Measurements from ENCODE around the gene SHLD2.
"Not testable (repeated sequence)": the region's sequence is repeated elsewhere in the genome, so short reads cannot be mapped to it uniquely, and the experiment has no call there.

The SHLD2 gene

DNA sequence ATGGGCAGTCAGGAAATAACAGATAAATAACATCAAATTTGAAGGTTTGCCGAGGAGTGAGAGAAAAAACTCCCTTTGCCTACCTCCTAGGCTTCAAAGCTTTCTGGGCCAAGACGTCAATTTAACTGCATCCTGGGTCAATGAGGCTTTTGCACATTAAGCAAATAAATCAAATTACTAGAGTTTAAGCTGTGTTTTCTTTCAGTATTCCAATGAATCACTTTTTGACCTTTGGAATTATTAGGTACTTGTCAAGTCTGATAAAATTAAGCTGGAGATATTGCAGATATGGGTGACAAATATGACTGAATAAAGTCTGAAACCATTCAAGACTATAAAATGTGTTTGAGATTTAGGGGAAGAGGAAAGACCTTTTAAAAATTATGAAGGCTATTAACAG lies 22.6 kb upstream of the SHLD2 start:
- no peak overlapping the region for H3K4me3 ChIP-seq (ENCODE audit: low read depth, low read length)
- DNase-seq (ENCODE audit: low read depth): no peak
- TF ChIP-seq, protein P1, sequence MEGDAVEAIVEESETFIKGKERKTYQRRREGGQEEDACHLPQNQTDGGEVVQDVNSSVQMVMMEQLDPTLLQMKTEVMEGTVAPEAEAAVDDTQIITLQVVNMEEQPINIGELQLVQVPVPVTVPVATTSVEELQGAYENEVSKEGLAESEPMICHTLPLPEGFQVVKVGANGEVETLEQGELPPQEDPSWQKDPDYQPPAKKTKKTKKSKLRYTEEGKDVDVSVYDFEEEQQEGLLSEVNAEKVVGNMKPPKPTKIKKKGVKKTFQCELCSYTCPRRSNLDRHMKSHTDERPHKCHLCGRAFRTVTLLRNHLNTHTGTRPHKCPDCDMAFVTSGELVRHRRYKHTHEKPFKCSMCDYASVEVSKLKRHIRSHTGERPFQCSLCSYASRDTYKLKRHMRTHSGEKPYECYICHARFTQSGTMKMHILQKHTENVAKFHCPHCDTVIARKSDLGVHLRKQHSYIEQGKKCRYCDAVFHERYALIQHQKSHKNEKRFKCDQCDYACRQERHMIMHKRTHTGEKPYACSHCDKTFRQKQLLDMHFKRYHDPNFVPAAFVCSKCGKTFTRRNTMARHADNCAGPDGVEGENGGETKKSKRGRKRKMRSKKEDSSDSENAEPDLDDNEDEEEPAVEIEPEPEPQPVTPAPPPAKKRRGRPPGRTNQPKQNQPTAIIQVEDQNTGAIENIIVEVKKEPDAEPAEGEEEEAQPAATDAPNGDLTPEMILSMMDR (IDR thresholded peaks at IDR 0.05; ENCODE audit: control insufficient read depth, extremely low read depth, insufficient read depth): no peak

DNA sequence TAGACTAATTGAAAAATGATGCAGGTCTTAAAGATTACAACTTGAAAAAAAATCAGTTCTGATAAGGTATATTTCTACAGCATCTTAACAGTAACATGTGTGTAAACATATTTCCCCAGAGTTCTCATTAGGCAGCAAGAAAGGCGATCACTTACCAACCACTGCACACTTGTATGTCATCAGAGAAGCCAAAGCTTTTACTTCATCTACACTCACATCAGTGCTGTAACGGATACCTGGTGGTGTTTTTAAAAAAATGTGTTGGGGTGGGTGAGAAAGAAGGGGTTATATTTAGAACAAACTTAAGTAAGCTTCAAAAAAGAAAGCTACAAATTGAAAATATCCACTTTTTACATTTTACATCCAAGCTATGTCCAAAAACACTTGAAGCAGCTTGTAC lies 18.6 kb upstream of the SHLD2 start:
- not testable (repeated sequence) for DNase-seq (ENCODE audit: low read depth)

DNA sequence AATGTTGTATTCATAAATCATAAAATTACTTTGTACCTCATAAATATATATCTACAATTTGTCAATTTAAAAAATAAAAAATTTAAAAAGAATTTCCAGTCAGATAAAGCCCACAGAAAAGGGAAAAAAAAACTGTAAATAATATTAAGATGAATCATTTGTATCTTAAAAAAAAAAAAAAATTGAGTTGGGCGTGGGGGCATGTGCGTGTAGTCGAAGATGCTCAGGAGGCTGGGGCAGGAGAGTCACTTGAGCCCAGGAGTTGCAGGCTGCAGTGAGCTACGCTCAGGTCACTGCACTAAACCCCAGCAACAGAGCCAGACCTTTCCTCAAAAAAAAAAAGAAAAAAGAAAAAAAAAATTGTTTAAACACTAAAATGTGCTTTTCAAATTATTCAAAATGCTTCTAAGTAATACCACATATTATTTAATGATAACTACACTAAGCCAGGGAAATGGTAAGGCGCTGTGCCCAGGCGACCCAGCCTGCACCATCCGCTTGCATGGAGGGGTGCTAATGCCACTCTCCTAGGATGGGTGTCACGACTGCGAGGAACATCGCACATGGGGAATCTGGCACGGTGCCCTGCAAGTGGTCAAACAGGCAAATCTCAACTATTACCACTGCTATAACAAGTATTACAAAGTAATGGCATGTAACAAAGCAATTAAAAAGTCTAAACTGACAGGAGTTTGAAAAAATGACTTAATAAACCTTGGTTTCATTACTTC lies 15.7 kb upstream of the SHLD2 start:
- no peak for DNase-seq (ENCODE audit: low read depth)
- TF ChIP-seq, protein P1 (IDR thresholded peaks at IDR 0.05; ENCODE audit: control insufficient read depth, extremely low read depth, insufficient read depth): no peak
- no peak overlapping the region for H3K4me3 ChIP-seq (ENCODE audit: low read depth, low read length)

More for the DNA sequence above, 18.6 kb upstream of the SHLD2 start:
- H3K4me3 ChIP-seq (ENCODE audit: low read depth, low read length): not testable (repeated sequence)

DNA sequence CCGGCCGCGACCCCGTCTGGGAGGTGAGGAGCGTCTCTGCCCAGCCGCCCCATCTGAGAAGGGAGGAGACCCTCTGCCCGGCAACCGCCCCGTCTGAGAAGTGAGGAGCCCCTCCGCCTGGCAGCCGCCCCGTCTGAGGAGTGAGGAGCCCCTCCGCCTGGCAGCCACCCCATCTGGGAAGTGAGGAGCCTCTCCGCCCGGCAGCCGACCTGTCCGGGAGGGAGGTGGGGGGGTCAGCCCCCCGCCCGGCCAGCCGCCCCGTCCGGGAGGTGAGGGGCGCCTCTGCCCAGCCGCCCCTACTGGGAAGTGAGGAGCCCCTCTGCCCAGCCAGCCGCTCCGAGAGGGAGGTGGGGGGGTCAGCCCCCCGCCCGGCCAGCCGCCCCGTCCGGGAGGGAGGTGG lies 14.4 kb upstream of the SHLD2 start:
- H3K4me3 ChIP-seq (ENCODE audit: low read depth, low read length); DNase-seq (ENCODE audit: low read depth): not testable (repeated sequence)

DNA sequence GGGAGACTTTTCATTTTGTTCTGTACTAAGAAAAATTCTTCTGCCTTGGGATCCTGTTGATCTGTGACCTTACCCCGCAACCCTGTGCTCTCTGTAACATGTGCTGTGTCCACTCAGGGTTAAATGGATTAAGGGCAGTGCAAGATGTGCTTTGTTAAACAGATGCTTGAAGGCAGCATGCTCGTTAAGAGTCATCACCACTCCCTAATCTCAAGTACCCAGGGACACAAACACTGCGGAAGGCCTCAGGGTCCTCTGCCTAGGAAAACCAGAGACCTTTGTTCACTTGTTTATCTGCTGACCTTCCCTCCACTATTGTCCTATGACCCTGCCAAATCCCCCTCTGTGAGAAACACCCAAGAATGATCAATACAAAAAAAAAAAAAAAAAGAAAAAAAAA lies 13.4 kb upstream of the SHLD2 start:
- not testable (repeated sequence) for H3K4me3 ChIP-seq (ENCODE audit: low read depth, low read length); DNase-seq (ENCODE audit: low read depth)

DNA sequence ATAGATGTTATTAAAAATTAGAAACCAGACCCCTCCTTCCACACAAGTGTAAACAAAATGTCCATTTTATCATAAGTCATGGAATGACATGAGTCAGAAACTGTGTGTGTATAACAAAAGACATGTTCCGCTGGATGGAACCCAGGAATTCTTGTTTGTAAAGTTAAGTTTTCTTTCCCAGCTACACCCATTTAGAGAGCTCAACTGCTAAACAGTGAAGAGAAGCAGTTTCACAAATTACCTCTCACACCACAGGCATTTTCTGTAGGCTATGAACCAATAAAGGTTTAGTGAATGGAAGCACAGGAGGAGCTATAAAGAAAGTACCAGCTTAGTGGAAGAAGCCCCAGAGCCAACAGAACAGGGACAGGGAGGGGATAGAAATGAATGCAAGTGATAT lies 12.8 kb upstream of the SHLD2 start:
- DNase-seq (ENCODE audit: low read depth); H3K4me3 ChIP-seq (ENCODE audit: low read depth, low read length): not testable (repeated sequence)

DNA sequence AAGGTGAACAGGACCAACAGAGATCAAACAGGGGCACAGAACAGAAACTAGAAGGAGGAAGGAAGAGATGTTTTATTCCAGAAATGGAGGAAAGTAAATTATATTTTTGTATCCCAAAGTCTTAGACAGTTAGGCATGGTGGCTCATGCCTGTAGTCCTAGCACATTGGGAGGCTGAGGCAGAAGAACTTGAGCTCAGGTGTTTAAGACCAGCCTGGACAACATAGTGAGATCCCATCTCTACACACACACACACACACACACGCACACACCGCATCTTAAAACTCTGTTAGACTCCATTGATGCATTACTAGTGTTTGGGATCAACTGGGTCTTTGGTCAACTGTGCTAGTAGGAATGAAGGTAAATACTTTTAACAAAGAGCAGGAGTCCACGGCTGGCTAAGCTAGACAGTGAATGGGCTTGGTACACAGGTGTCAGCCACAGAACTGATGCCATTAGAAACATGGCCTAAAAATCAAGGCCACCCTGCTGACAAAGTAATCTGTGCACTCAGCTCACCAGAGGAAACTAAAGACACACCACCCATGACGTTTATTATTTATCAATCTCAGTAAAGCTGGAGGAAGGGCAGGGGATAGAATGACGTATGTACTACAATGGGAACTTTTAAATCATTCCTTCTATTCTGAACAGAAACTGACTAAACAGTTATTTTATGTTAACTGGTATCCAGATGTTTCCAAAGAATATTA lies 11.3 kb upstream of the SHLD2 start:
- not testable (repeated sequence) for DNase-seq (ENCODE audit: low read depth); H3K4me3 ChIP-seq (ENCODE audit: low read depth, low read length)

DNA sequence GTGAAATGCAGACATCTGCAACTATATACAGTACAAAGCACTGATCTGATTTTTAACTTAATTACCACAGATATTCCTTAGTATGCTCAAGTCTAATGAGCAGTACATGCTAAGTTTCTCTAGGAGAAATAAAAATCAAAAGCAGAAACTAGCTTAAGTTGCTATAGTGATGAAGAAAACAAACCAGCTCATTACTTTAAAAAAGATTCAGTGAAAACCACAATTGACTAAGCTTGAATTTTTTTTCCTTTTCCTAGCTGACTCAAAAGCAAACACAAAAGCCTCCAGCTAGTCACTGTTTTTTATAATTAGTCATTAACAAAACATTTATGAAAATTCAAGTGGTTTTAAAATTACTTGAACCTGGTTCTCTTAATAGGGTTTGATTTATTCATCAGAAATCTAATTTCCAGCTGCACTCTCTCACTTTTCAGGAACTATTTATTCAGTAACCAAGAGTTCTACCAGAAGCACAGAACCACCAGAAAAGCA lies 10.7 kb upstream of the SHLD2 start:
- DNase-seq (ENCODE audit: low read depth); H3K4me3 ChIP-seq (ENCODE audit: low read depth, low read length): not testable (repeated sequence)

DNA sequence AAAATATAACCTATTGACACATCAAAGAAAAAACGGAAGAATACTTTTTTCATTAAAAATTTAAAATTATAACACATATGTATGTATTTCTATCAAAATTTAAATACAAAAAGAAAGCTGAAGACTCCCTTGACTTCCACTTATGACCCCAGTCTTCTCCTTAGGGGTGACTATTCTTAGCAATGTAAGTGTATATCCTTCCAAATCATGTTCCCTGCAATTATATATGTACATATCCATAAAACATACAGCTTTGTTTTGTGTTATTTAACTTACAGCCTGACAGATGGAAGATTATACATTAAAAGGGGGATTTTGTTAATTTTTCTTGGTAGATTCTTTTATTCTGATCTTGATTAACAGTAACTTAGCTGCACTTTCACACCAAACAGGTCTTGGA lies 9.5 kb upstream of the SHLD2 start:
- no peak overlapping the region for H3K4me3 ChIP-seq (ENCODE audit: low read depth, low read length)
- DNase-seq (ENCODE audit: low read depth): no peak
- TF ChIP-seq, protein P1 (IDR thresholded peaks at IDR 0.05; ENCODE audit: control insufficient read depth, extremely low read depth, insufficient read depth): no peak

DNA sequence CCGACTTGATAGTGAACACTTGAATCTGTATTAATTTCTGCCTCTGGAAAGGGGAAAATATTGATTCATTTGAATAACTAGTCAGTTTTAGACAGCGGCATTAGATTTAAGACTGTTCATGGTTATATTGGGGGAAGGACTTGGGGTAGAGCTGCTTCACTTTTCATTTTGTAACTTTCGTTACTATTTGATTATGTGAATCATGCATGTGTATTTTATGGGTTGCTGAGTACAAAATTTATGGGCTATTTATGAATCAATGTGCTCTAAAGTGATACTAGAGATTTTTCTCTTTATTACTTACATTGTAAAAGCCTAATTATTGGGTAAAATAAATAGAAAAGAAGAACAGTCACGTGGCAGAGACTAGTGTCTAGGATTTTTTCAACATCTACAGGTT lies 5.3 kb upstream of the SHLD2 start:
- H3K4me3 ChIP-seq (ENCODE audit: low read depth, low read length): peak overlapping the region; percentile 72
- TF ChIP-seq, protein P1 (IDR thresholded peaks at IDR 0.05; ENCODE audit: control insufficient read depth, extremely low read depth, insufficient read depth): no peak
- no peak for DNase-seq (ENCODE audit: low read depth)

Data from LNCaP clone FGC (cell line).